HepG2 (cell line): ENCODE data around the gene XCL2. TPM values are rescaled to one million over a fixed set of nuclear protein-coding genes. Genes with fewer than 3 reads are reported as not detected.

Experiments
- ETV6 ChIP-seq: sonication (generic); formaldehyde crosslinking; conservative IDR thresholded peaks from 2 replicates; pipeline ENCODE4 v1.4.0; 2020; ENCODE audit warnings: missing genetic modification reagents
- ISL2 ChIP-seq: sonication (generic); formaldehyde crosslinking; IDR thresholded peaks from 2 replicates; pipeline ENCODE4 v1.5.0; 2020; ENCODE audit warnings: missing genetic modification reagents
- MED13 ChIP-seq: sonication (generic); formaldehyde crosslinking; IDR thresholded peaks from 2 replicates; pipeline ENCODE4 v1.5.0; 2020; ENCODE audit warnings: missing genetic modification reagents
- RARG ChIP-seq: sonication (generic); formaldehyde crosslinking; IDR thresholded peaks from 2 replicates; pipeline ENCODE4 v1.4.0; 2020; ENCODE audit warnings: low read depth, mild to moderate bottlenecking, missing genetic modification reagents
- SMAD3 ChIP-seq: sonication (generic); formaldehyde crosslinking; IDR thresholded peaks from 2 replicates; pipeline ENCODE4 v1.4.0; 2020; ENCODE audit warnings: missing genetic modification reagents
- TEAD2 ChIP-seq: sonication (generic); formaldehyde crosslinking; IDR thresholded peaks from 2 replicates; pipeline ENCODE4 v1.9.0; 2021; ENCODE audit warnings: missing genetic modification reagents
- ZNF547 ChIP-seq: sonication (generic); formaldehyde crosslinking; IDR thresholded peaks from 2 replicates; pipeline ENCODE4 v1.5.1; 2020; ENCODE audit warnings: mild to moderate bottlenecking, missing genetic modification reagents
- polyA plus RNA-seq, 8 experiments: library from polyadenylated mRNA; depleted of rRNA in 3 of 8; stranded (reverse) in 7 of 8; unstranded in 1 of 8; fragments of >200 nt; fragmentation: Illumina TruSeq in 4 of 8; extraction: Trizol in 4 of 8; gene quantifications; 2 replicates each; pipeline versions ENCODE4 v1.2.1 to v1.2.3, GENCODE V29; 2011 to 2016; ENCODE audit warnings: low read depth in 4 of 8, missing spikeins in 1 of 8, mixed read lengths in 1 of 8; ENCODE audit not compliant: insufficient read depth in 1 of 8
- total RNA-seq, 5 experiments: library from RNA; depleted of rRNA; stranded (reverse); fragments of >200 nt; fragmentation: Illumina TruSeq; extraction: Trizol; gene quantifications; 2 replicates each; pipeline ENCODE4 v1.2.3, GENCODE V29; 2016; ENCODE audit warnings: low read depth in 1 of 5
- TF ChIP-seq, protein P1 (sequence below): fragments of 450-650 bp; IDR thresholded peaks from 2 replicates; pipeline ENCODE4 v1.6.1; 2017; ENCODE audit warnings: mild to moderate bottlenecking
- TF ChIP-seq, protein P2 (sequence below): sonication (generic); formaldehyde crosslinking; IDR thresholded peaks from 2 replicates; pipeline ENCODE4 v1.8.1; 2022; ENCODE audit warnings: low read depth, mild to moderate bottlenecking, missing genetic modification reagents
- TF ChIP-seq, protein P3 (sequence below): sonication (generic); formaldehyde crosslinking; conservative IDR thresholded peaks from 2 replicates; pipeline ENCODE4 v1.4.0; 2020; ENCODE audit warnings: missing genetic modification reagents

XCL2 gene
- total and polyA plus RNA-seq, 2 of the 13 experiments (the other 11 are each of a cell fraction or from before 2014, with no cell fraction given), result 0.50 TPM; not detected in 1

DNA sequence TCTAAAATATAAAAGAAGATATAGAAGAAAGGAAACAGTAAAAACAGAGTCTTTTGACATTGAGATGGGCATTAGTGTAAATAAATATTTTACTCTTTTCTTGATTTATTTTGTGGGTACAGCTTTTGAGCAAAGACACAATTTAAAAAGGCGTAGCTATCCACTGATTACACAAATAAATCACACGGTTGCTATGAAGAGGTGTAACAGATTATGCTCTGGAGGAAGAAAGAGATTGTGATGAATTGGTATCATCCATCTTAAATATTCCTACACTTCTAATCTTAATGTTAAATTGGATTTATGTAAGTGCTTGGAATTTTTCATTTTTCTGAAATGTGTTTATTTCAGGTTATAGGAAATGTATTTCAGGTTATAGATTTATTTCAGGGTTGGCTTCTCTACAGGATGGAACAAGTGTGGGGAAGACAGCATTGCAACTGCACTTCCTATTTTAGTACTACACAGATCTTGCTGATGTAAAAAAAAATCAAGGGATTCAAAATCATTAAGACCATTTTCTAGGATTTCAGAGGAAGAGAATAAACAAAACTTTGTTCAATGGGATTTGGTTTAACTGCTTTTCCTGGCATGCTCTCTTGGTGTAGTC is 47.9 kb upstream of the XCL2 start (continued):
- TF ChIP-seq, protein P1, sequence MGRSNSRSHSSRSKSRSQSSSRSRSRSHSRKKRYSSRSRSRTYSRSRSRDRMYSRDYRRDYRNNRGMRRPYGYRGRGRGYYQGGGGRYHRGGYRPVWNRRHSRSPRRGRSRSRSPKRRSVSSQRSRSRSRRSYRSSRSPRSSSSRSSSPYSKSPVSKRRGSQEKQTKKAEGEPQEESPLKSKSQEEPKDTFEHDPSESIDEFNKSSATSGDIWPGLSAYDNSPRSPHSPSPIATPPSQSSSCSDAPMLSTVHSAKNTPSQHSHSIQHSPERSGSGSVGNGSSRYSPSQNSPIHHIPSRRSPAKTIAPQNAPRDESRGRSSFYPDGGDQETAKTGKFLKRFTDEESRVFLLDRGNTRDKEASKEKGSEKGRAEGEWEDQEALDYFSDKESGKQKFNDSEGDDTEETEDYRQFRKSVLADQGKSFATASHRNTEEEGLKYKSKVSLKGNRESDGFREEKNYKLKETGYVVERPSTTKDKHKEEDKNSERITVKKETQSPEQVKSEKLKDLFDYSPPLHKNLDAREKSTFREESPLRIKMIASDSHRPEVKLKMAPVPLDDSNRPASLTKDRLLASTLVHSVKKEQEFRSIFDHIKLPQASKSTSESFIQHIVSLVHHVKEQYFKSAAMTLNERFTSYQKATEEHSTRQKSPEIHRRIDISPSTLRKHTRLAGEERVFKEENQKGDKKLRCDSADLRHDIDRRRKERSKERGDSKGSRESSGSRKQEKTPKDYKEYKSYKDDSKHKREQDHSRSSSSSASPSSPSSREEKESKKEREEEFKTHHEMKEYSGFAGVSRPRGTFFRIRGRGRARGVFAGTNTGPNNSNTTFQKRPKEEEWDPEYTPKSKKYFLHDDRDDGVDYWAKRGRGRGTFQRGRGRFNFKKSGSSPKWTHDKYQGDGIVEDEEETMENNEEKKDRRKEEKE, result no peak
- TF ChIP-seq TEAD2, result no peak
- TF ChIP-seq, protein P2, sequence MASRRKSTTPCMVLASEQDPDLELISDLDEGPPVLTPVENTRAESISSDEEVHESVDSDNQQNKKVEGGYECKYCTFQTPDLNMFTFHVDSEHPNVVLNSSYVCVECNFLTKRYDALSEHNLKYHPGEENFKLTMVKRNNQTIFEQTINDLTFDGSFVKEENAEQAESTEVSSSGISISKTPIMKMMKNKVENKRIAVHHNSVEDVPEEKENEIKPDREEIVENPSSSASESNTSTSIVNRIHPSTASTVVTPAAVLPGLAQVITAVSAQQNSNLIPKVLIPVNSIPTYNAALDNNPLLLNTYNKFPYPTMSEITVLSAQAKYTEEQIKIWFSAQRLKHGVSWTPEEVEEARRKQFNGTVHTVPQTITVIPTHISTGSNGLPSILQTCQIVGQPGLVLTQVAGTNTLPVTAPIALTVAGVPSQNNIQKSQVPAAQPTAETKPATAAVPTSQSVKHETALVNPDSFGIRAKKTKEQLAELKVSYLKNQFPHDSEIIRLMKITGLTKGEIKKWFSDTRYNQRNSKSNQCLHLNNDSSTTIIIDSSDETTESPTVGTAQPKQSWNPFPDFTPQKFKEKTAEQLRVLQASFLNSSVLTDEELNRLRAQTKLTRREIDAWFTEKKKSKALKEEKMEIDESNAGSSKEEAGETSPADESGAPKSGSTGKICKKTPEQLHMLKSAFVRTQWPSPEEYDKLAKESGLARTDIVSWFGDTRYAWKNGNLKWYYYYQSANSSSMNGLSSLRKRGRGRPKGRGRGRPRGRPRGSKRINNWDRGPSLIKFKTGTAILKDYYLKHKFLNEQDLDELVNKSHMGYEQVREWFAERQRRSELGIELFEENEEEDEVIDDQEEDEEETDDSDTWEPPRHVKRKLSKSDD (CRISPR knock-in tag), result no peak
- TF ChIP-seq ETV6, result no peak
- no peak for TF ChIP-seq ISL2 (CRISPR knock-in tag)
- TF ChIP-seq RARG (CRISPR knock-in tag), result no peak
- TF ChIP-seq, protein P3, sequence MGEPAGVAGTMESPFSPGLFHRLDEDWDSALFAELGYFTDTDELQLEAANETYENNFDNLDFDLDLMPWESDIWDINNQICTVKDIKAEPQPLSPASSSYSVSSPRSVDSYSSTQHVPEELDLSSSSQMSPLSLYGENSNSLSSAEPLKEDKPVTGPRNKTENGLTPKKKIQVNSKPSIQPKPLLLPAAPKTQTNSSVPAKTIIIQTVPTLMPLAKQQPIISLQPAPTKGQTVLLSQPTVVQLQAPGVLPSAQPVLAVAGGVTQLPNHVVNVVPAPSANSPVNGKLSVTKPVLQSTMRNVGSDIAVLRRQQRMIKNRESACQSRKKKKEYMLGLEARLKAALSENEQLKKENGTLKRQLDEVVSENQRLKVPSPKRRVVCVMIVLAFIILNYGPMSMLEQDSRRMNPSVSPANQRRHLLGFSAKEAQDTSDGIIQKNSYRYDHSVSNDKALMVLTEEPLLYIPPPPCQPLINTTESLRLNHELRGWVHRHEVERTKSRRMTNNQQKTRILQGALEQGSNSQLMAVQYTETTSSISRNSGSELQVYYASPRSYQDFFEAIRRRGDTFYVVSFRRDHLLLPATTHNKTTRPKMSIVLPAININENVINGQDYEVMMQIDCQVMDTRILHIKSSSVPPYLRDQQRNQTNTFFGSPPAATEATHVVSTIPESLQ (CRISPR knock-in tag), result no peak
- TF ChIP-seq MED13 (CRISPR knock-in tag), result no peak
- no peak for TF ChIP-seq ZNF547 (CRISPR knock-in tag)
- no peak for TF ChIP-seq SMAD3
